Right lobe of liver (tissue), 6 donors: ENCODE results near the gene RBBP8. TPM values are rescaled to one million over a fixed set of nuclear protein-coding genes. Genes with fewer than 3 reads are reported as not detected.
"Not testable (repeated sequence)": the region's sequence is repeated elsewhere in the genome, so short reads cannot be mapped to it uniquely, and the experiment has no call there.

ENCODE experiments used
- ATAC-seq, 4 donors: fragments of 200-7000 bp; cut with Tn5 transposase; one replicate each; pipeline ENCODE4 v1.9.1; 2020; ENCODE audit warnings: mild to moderate bottlenecking in 4 of 4, moderate library complexity in 4 of 4
- DNase-seq, 3 donors: peaks; one replicate each; pipeline ENCODE4 v3.0.0-alpha.2; 2020
- H3K27ac ChIP-seq, 3 donors: fragments of 200-600 bp; one replicate each; pipeline ENCODE4 v1.8.0; 2022
- H3K27me3 ChIP-seq, 2 donors: fragments of 200-600 bp; one replicate each; pipeline ENCODE4 v1.8.0; 2022
- H3K36me3 ChIP-seq, 4 donors: fragments of 200-600 bp; sonication (generic) in 1 of 4; one replicate each; pipeline versions ENCODE4 v1.5.1 to v1.8.0; 2017 to 2022; ENCODE audit warnings: control low read depth in 1 of 4
- H3K4me1 ChIP-seq, 4 donors: fragments of 200-600 bp; sonication (generic) in 1 of 4; one replicate each; pipeline versions ENCODE4 v1.5.1 to v1.8.0; 2017 to 2022; ENCODE audit warnings: control low read depth in 1 of 4
- H3K4me3 ChIP-seq, 3 donors: fragments of 200-600 bp; one replicate each; pipeline ENCODE4 v1.8.0; 2022
- H3K9me3 ChIP-seq, 4 donors: fragments of 200-600 bp; sonication (generic) in 1 of 4; one replicate each; pipeline versions ENCODE4 v1.5.1 to v1.8.0; 2017 to 2022; ENCODE audit warnings: control low read depth in 1 of 4
- CTCF ChIP-seq, 4 donors: fragments of 200-600 bp in 3 of 4; fragments of 450-650 bp in 1 of 4; IDR thresholded peaks; one replicate each; pipeline versions ENCODE4 v1.5.1 to v1.8.0; 2016 to 2022; ENCODE audit warnings: antibody characterized with exemption in 4 of 4, mild to moderate bottlenecking in 2 of 4
- POLR2A ChIP-seq: fragments of 450-650 bp; IDR thresholded peaks from one replicate; pipeline ENCODE4 v1.6.1; 2017; ENCODE audit warnings: antibody characterized with exemption, mild to moderate bottlenecking
- WGBS: methylation state at CpG from one replicate; pipeline ENCODE4 v1.1.6; 2018; ENCODE audit warnings: low coverage, low lambda C conversion rate; ENCODE audit not compliant: insufficient coverage; ENCODE audit errors: missing lambda C conversion rate; 5-methylcytosine and 5-hydroxymethylcytosine counted together
- intact Hi-C, 2 donors: fragments of 100-400 bp; cut with DNase I; formaldehyde crosslinking; loops; one replicate each; pipeline versions ENCODE4 v1.11.2 to v1.14.1; 2022
- long read RNA-seq: library from polyadenylated mRNA; unstranded; transcript quantifications from one replicate; pipeline ENCODE4 v2.0.0, GENCODE V29; 2019
- total RNA-seq, 6 experiments: library from RNA; depleted of rRNA in 2 of 6; stranded (reverse); fragments of >200 nt in 2 of 6; fragmentation: NEBNext Ultra II Directional in 3 of 6; extraction: Animal tissue kit (Norgen Biotek cat#: 25700) in 3 of 6; gene quantifications; one replicate each; pipeline versions ENCODE4 v1.1.0 to v1.2.4, GENCODE V29; 2016 to 2023
- donor health status: DM: no; HTN: yes; CAD: no.
- donor health status: DM: no; HTN: no; CAD: no.
- donor health status: DM: no; HTN: no; CAD: no.
- donor health status: DM: no; HTN: yes; CAD: no.
- donor health status: DM: no; HTN: yes; CAD: no.

Gene RBBP8
- 10 to 100 TPM in 5 of 6 experiments, 1 to 10 TPM in 1; 8.3 to 24.9 (median 12.4) TPM for total RNA-seq
- long read RNA-seq, result 0 reads

GRCh38 chr18:22933206-22933965 lies at the start of gene RBBP8:
Gene RBBP8, plus strand, starts transcription at chr18:22933328. Its CDS starts 3,524 bp downstream, at chr18:22936852.
- H3K9me3 ChIP-seq, result no peaks in the 10 kb centered on the region
- H3K27ac ChIP-seq, result peak within 1 kb of the TSS; percentile 95 to 98 (median 97)
- TF ChIP-seq POLR2A (peak; percentile 87), CTCF (IDR thresholded peaks at IDR 0.05) (no peak)
- ATAC-seq, result peak; percentile 92 to 95 (median 94)
- DNase-seq, result peak; percentile 91 to 94 (median 92)
- intact Hi-C loops, result no loop called here
- H3K4me3 ChIP-seq, result peak within 1 kb of the TSS; percentile 77 to 100 (median 79)
- H3K36me3 ChIP-seq, result no peaks in the 10 kb centered on the region
- peaks cover 0 to 10% (median 3%) of the 10 kb centered on the region in 4 donors for H3K4me1 ChIP-seq
- no peaks in the 10 kb centered on the region for H3K27me3 ChIP-seq
- 2% methylated on average over 13 of the region's 82 CpGs for WGBS

GRCh38 chr18:22883827-22884226 lies 49.3 kb upstream of the RBBP8 start:
- intact Hi-C loops, result no loop called here
- Histone ChIP-seq H3K9me3 (no peaks in the 10 kb centered on the region), H3K36me3 (no peaks in the 10 kb centered on the region), H3K27ac (no peak overlapping the region), H3K27me3 (no peaks in the 10 kb centered on the region), H3K4me3 (no peak overlapping the region), H3K4me1 (no peaks in the 10 kb centered on the region)
- ATAC-seq (no peak), DNase-seq (no peak)
- WGBS, result 86% methylated on average over 1 of the region's 1 CpG
- no peak for TF ChIP-seq POLR2A
- no peak for TF ChIP-seq CTCF (IDR thresholded peaks at IDR 0.05)

- not testable (repeated sequence) for DNase-seq
- no CpG with 5 or more reads among the region's 11 CpGs for WGBS
These were observed 47.4 kb upstream of the RBBP8 start for GRCh38 chr18:22885694-22886093.

GRCh38 chr18:22899421-22899820 lies 33.7 kb upstream of the RBBP8 start:
- DNase-seq, result no peak
- Histone ChIP-seq H3K4me3 (no peak overlapping the region), H3K4me1 (peaks cover 0 to 6% (median 0%) of the 10 kb centered on the region in 4 donors), H3K36me3 (no peaks in the 10 kb centered on the region), H3K9me3 (no peaks in the 10 kb centered on the region), H3K27me3 (no peaks in the 10 kb centered on the region), H3K27ac (no peak overlapping the region)
- no peak for TF ChIP-seq POLR2A
- TF ChIP-seq CTCF (IDR thresholded peaks at IDR 0.05), result no peak
- intact Hi-C loops, result no loop called here
- ATAC-seq, result no peak

More at GRCh38 chr18:22885694-22886093, 47.4 kb upstream of the RBBP8 start:
- H3K27me3 ChIP-seq, H3K36me3 ChIP-seq, H3K27ac ChIP-seq, ATAC-seq, intact Hi-C loops, H3K9me3 ChIP-seq, H3K4me1 ChIP-seq, H3K4me3 ChIP-seq: not testable (repeated sequence)

GRCh38 chr18:22900558-22901238 lies 32.4 kb upstream of the RBBP8 start:
- Histone ChIP-seq H3K9me3 (no peaks in the 10 kb centered on the region), H3K27me3 (no peaks in the 10 kb centered on the region), H3K36me3 (no peaks in the 10 kb centered on the region), H3K4me1 (peaks cover 0 to 6% (median 0%) of the 10 kb centered on the region in 4 donors), H3K4me3 (no peak overlapping the region), H3K27ac (no peak overlapping the region)
- no peak for TF ChIP-seq CTCF (IDR thresholded peaks at IDR 0.05)
- no peak for TF ChIP-seq POLR2A
- peak; percentile 81 to 93 (median 90) for ATAC-seq
- WGBS, result 60% methylated on average over 4 of the region's 5 CpGs
- peak; percentile 57 to 78 (median 76) for DNase-seq
- intact Hi-C loops, result no loop called here
